Fibroblast of skin of abdomen (primary cell): ENCODE measurements around the gene RD3L.
"Not testable (repeated sequence)": the region's sequence is repeated elsewhere in the genome, so short reads cannot be mapped to it uniquely, and the experiment has no call there.

ENCODE experiments used
- DNase-seq: peaks from one replicate; pipeline ENCODE4 v3.0.0-alpha.2; 2013

Gene RD3L

GRCh38 chr14:103928011-103928890 is 14.1 kb downstream of the RD3L start, which contains the start of gene TDRD9:
TSS of gene TDRD9 (plus strand) at chr14:103928456. CDS start at chr14:103928510, 54 bp downstream.
- no peak for DNase-seq

DNA sequence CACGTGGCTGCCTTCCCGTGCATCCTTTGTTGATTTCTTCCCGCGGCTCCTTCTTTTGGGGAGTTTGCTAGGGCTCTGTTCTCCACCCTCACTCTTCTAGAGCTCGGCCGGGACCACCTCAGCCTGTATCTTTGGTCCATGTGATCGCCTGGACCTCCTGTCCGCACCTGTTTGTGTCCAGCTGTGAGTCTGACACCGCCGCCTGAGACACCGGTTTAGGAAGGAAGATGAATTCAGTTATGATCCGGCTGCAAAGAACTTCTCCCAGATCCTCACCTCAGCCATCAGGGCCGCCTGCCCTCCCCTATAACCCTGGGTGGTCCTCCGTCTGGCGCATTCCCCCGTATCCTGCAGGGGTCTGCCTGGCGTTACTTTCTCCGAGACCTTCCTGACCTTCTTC is 14.8 kb downstream of the RD3L start:
- no peak for DNase-seq

- no peak for DNase-seq
These were observed 17.0 kb downstream of the RD3L start for GRCh38 chr14:103925316-103925715.

GRCh38 chr14:103923863-103924262 is 18.5 kb downstream of the RD3L start:
- DNase-seq, result no peak

DNA sequence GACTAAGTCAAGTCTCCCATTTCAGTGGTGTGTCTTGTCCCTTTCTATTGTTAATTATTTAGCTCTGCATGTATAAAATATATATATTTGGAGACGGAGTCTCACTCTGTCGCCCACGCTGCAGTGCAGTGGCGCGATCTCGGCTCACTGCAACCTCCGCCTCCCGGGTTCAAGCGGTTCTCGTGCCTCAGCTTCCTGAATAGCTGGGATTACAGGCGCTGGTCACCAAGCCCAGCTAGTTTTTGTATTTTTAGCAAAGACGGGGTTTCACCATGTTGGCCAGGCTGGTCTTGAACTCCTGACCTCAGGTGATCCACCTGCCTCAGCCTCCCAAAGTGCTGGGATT is 20.5 kb downstream of the RD3L start:
- DNase-seq, result not testable (repeated sequence)

DNA sequence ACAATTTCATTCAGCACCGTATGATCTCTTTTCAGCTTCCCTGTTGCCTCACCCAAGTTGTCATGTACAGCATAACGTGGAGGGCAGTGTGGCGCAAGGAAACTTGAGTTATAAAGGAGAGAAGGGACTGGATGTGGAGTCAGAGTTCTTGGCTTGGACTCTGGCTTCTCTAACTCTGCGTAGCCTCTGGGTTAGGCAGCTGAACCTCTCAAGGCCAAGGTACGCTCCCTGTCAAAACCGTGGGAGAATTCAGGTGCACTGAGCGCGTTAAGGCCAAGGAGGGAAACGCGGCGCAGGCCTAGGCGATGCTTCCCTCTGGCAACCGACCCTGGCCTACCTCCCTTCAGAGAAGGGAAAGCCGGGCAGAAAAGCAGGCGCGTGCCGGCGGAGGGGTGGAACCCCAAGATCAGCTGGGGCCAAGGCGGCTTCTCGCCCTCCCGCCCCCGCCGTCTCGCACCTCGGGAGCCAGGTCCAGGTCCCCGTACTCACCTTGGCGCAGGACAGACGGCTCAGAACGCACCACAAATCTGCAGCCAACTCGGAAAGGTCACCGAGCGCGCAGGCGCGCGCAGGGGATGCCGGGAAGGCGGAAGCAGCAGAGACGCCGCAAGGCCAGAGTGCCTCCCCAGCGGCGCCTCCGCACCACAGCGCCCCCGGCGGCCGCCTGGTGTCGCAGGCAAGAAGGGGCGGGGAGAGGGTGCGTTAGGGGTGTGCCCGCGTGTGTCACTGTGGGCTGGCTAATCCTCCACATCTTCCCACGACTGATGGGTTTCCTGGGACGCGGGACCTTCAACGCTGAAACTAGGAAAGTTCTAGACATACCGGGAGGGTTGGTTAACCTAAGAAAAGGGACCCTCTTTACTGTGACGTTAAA is 21.1 kb downstream of the RD3L start:
- DNase-seq, result peak; percentile 88

DNA sequence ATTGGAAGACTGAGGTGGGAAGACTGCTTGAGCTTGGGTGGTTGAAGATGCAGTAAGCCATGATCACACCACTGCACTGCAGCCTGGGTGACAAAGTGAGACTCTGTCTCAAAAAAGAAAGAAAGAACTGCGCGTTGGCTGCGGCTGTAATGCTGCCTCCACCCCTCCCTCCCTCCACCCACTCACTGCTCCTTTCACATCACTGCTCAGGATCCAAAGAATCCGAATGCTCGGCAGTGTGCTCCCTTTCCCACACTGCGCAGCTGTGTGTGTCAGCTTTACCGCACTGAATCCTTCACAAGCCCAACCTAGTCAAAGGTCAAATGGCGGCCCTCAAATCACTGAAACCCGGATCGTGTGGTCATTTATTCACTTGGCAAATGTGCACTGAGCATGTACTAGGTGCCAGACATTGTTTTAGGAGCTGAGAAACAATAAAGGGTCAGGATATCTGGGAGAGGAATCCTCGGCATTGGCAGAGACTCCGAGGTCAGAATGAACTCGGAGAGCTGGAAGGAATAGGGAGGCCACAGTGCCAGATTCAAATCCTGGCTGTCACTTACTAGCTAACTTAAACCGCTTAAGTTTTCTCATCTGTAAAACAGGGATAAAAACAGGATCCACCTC is 25.6 kb downstream of the RD3L start:
- DNase-seq, result no peak

DNA sequence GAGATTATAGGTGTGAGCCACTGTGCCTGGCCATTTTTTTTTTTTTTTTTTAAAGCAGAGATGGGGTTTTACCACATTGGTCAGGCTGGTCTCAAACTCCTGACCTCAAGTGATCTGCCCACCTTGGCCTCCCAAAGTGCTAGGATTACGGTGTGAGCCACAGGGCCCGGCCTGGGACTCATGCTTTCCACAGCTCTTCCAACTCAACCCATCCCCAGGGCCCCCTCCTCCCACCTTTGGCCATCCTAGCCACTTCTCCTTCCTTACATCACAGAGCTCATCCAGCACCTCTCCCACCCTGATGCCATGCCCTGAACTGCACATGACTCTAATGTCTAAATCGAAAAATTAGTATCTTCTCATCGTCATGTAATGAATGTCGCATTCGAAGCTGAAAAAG is 26.7 kb downstream of the RD3L start:
- DNase-seq, result no peak

GRCh38 chr14:103910984-103911383 is 31.3 kb downstream of the RD3L start:
- DNase-seq, result no peak

GRCh38 chr14:103910262-103910935 is 31.9 kb downstream of the RD3L start:
- peak; percentile 64 for DNase-seq

- DNase-seq, result no peak
These were observed 32.6 kb downstream of the RD3L start for GRCh38 chr14:103909531-103910261.

GRCh38 chr14:103908580-103908979 is 33.7 kb downstream of the RD3L start:
- DNase-seq, result no peak

DNA sequence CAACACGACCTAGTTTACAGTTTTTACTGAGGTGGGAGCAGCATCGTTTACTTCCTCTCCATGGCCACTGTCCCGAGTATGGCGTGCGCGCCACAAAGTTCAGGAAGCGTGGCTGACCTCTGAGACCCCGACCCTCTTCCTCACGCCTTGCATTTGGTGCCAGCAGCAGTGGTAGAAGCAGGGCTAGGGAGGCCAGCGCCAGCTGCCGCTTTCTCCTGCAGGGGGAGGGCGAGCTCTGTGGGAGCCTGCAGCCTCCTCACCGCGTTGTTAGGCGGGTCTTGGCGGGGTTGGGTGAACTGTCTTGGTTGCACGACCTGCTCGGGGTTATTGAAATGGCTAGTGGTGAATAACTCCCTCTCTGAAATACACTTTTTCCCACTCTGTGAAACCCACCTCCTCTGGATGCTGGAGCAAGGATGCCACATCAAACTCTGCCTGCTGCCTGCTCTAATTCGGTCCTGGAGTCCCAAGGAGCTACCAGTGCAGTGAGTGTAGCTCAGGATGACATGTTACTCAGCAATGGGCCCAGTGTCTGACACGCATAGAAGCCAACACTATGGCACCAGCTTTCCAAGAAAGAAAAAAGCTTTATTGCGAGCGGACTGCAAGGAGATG is 36.4 kb downstream of the RD3L start:
- no peak for DNase-seq

DNA sequence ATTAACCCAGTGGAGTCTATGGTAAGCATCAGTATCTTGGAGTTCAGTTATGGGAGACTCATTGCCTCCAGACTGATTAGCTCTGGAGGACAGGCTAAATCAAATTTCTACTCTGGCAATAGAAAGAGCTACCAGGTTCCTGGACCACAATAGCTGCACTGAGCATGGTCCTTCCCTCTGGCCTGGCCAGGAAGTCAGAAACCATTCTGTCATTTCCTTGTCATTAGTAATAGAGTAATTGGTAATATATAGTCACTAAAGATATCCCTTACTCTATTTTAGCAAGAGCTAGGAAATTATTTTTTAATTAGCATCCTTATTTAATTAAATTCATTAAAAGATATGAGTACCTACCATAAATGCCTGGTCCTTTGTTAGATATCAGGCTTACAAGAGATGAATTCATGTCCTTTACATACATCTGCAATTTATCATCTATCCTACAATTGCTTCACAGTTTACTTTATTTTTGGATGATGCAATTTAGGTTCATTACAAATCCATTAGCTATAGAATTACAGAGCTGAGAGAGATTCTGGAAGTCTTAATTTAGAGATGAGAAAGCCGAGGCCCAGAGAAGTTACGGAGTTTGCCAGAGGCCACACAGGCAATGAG is 37.7 kb downstream of the RD3L start:
- peak; percentile 27 for DNase-seq

GRCh38 chr14:103899833-103900232 is 42.5 kb downstream of the RD3L start:
- no peak for DNase-seq

GRCh38 chr14:103899316-103899715 is 43.0 kb downstream of the RD3L start:
- no peak for DNase-seq

GRCh38 chr14:103898711-103899110 is 43.6 kb downstream of the RD3L start:
- no peak for DNase-seq

DNA sequence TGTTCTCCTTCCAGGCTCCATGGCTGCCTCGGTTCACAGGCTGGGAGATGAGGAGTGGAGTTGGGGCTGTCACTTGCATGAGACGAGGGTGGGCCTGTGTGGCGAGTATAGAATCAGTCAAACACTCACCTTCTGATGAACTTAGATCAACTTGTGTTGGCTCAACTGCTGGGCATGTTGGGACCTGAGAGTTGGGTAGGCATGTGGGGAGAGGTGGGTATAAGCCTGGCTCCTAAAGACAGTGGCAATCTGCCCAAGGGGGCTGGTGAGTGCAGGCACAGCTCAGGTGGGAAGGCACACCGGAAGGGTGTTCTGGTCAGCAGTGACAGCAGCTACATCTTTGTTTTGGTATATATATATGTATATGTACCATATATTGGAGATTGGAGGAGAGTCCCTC is 44.1 kb downstream of the RD3L start:
- no peak for DNase-seq

DNA sequence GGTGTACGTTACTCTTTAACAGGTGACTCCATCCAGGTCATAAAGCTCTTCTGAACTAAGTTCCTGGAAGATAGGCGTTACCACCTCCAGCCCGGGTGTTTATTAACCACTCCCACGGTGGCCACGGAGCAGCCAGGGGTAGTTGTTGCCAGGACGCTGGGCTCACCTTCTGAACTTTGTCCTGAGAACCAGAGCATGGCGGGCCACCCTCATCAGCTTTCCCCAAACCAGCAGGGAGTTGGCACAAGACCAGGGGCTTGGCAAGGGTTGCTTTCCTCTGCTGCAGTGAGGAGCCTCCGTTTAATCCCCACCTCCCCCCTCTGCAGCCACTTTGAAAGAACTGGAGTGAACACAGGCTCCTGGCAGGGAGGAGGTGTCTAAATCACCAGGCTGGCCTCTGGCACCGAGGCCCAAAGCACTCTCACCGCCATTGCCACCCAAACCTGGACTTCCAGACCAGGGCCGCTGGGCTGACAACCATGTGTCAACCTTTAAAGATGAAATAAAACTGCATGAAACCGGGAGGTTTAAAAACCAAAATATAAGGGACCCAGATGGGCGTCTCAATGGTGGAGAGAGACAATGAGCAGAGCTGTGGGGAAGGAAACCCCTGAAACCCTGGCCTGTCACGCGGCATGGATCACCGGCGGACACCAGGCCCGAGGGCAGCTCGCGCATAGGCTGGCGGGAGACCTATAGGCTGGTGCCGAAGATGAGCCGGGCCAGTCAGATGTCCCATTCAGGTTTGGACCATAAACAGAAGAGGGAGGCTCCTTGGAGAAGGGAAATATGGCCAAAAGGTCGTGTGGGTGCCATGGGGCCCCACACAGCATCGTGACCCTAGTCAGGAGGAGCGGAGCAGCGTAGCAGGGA is 45.0 kb downstream of the RD3L start:
- DNase-seq, result no peak

DNA sequence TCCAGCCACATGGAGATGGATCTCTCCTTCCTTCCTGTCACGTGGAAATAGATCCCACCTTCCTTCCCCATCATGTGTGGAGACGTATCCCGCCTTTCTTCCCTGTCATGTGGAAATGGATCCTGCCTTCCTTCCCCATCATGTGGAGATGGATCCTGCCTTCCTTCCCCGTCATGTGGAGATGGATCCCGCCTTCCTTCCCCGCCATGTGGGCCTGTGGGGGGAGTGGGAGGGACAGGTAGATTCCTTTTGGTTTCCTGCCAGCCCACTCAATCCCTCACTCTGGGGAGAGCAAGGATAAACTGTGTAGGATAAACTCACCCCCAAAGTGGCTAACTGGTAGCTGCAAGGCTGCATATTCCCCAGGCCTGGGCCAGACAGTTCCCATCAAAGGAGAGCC is 45.8 kb downstream of the RD3L start:
- no peak for DNase-seq
